A549 (cell line): ENCODE data around the gene SENP7. TPM values are rescaled to one million over a fixed set of nuclear protein-coding genes. Genes with fewer than 3 reads are reported as not detected.

ENCODE experiments used
- ATAC-seq, 2 experiments: fragments of 200-7000 bp in 1 of 2; fragments of >200 bp in 1 of 2; cut with Nextera tagmentation in 1 of 2; cut with Tn5 transposase in 1 of 2; 3 replicates each; pipeline versions ENCODE4 v1.8.0 to v1.9.1; 2018 to 2020; ENCODE audit warnings: mild to moderate bottlenecking in 1 of 2, moderate library complexity in 1 of 2
- CTCF ChIA-PET: fragments of 300-600 bp; sonication (Branson Sonifier 250); formaldehyde crosslinking; extraction: SDS; loops from one replicate; lab custom pipeline; 2021; ENCODE audit warnings: antibody characterized with exemption, inconsistent platforms; lab: Yijun Ruan, JAX
- POLR2A ChIA-PET: fragments of 350-600 bp; formaldehyde crosslinking; extraction: SDS; loops from one replicate; lab custom pipeline; 2021; ENCODE audit warnings: antibody characterized with exemption, inconsistent platforms; lab: Yijun Ruan, JAX
- DNase-seq, 2 experiments: peaks; one replicate each; pipeline versions ENCODE4 v3.0.0 to v3.0.0-alpha.2; 2011 to 2016; ENCODE audit warnings: low read depth in 1 of 2, low spot score in 1 of 2
- FAIRE-seq: peaks from 2 replicates; lab custom pipeline; 2011; peaks lifted over from hg19 to GRCh38; lab: Jason Lieb, UNC
- H3K27ac ChIP-seq, 2 experiments: fragments of >200 bp; sonication (Bioruptor Twin); formaldehyde crosslinking; 3 replicates each; pipeline ENCODE4 v1.5.1; 2016 to 2017
- H3K4me1 ChIP-seq: fragments of >200 bp; sonication (Bioruptor Twin); formaldehyde crosslinking; 3 replicates; pipeline ENCODE4 v1.6.1; 2016
- H3K4me2 ChIP-seq: fragments of >200 bp; sonication (Bioruptor Twin); formaldehyde crosslinking; 3 replicates; pipeline ENCODE4 v1.6.1; 2016
- H3K4me3 ChIP-seq: fragments of >200 bp; sonication (Bioruptor Twin); formaldehyde crosslinking; 3 replicates; pipeline ENCODE4 v1.5.1; 2016
- H3K9me3 ChIP-seq: fragments of >200 bp; sonication (Bioruptor Twin); formaldehyde crosslinking; 3 replicates; pipeline ENCODE4 v1.6.1; 2016
- ATOH8 ChIP-seq: fragments of 250-450 bp; sonication (Bioruptor Pico); IDR thresholded peaks from 2 replicates; pipeline ENCODE4 v1.5.0; 2020; ENCODE audit warnings: low read depth, mild to moderate bottlenecking, moderate library complexity
- BCL3 ChIP-seq: fragments of >200 bp; sonication (Bioruptor Twin); formaldehyde crosslinking; IDR thresholded peaks from 3 replicates; pipeline ENCODE4 v1.6.1; 2016
- CBX2 ChIP-seq: fragments of 200-600 bp; sonication (generic); IDR thresholded peaks from 2 replicates; pipeline ENCODE4 v1.6.1; 2016; ENCODE audit warnings: low read depth, mild to moderate bottlenecking, borderline replicate concordance
- CBX8 ChIP-seq: fragments of 200-600 bp; sonication (generic); IDR thresholded peaks from 2 replicates; pipeline ENCODE4 v1.6.1; 2016
- CEBPB ChIP-seq, 2 experiments: fragments of >200 bp in 1 of 2; sonication (Bioruptor Twin) in 1 of 2; formaldehyde crosslinking in 1 of 2; IDR thresholded peaks; 2 replicates each; pipeline ENCODE4 v1.6.1; 2012 to 2016
- CHD2 ChIP-seq: fragments of 150-350 bp; IDR thresholded peaks from 2 replicates; pipeline ENCODE4 v1.6.1; 2014; ENCODE audit warnings: low read length; ENCODE audit not compliant: partially characterized antibody
- CHD4 ChIP-seq: fragments of 200-600 bp; sonication (generic); IDR thresholded peaks from 2 replicates; pipeline ENCODE4 v1.6.1; 2016; ENCODE audit warnings: antibody characterized with exemption, mild to moderate bottlenecking, borderline replicate concordance
- CTCF ChIP-seq: fragments of >200 bp; sonication (Bioruptor Twin); formaldehyde crosslinking; IDR thresholded peaks from 3 replicates; pipeline ENCODE4 v1.5.1; 2016
- FOXS1 ChIP-seq: fragments of 250-450 bp; sonication (Bioruptor Pico); IDR thresholded peaks from 2 replicates; pipeline ENCODE4 v1.5.0; 2020; ENCODE audit warnings: mild to moderate bottlenecking, moderate library complexity
- HEYL ChIP-seq: fragments of 250-450 bp; sonication (Bioruptor Pico); IDR thresholded peaks from 2 replicates; pipeline ENCODE4 v1.8.0; 2021; ENCODE audit warnings: mild to moderate bottlenecking, moderate library complexity
- HOXB13 ChIP-seq: fragments of 250-450 bp; sonication (Bioruptor Pico); IDR thresholded peaks from 2 replicates; pipeline ENCODE4 v1.5.0; 2020; ENCODE audit warnings: low read depth, mild to moderate bottlenecking, moderate library complexity
- HOXB5 ChIP-seq: fragments of 250-450 bp; sonication (Bioruptor Pico); IDR thresholded peaks from 2 replicates; pipeline ENCODE4 v1.5.0; 2020; ENCODE audit warnings: mild to moderate bottlenecking, moderate library complexity
- JUN ChIP-seq, 2 experiments: fragments of >200 bp; sonication (Bioruptor Twin); formaldehyde crosslinking; IDR thresholded peaks; 2 replicates in 1 of 2; 3 replicates in 1 of 2; pipeline ENCODE4 v1.6.1; 2016 to 2017
- KDM1A ChIP-seq: fragments of 200-600 bp; sonication (generic); IDR thresholded peaks from 2 replicates; pipeline ENCODE4 v1.6.1; 2016; ENCODE audit warnings: low read depth, mild to moderate bottlenecking
- MYC ChIP-seq: IDR thresholded peaks from 2 replicates; pipeline ENCODE4 v1.6.1; 2012; ENCODE audit warnings: mild to moderate bottlenecking, inconsistent platforms, low read length, improper control_type of control experiment, borderline replicate concordance
- NFE2L2 ChIP-seq: fragments of 150-350 bp; conservative IDR thresholded peaks from 2 replicates; pipeline ENCODE4 v1.6.1; 2014; ENCODE audit warnings: low read length
- NPAS2 ChIP-seq: fragments of 250-450 bp; sonication (Bioruptor Pico); IDR thresholded peaks from 2 replicates; pipeline ENCODE4 v1.8.0; 2022; ENCODE audit warnings: mild to moderate bottlenecking, moderate library complexity, borderline replicate concordance
- PHF8 ChIP-seq: fragments of 200-600 bp; sonication (generic); IDR thresholded peaks from 2 replicates; pipeline ENCODE4 v1.6.1; 2016; ENCODE audit warnings: low read depth, mild to moderate bottlenecking, antibody characterized with exemption, moderate library complexity, borderline replicate concordance
- POLR2A ChIP-seq: IDR thresholded peaks from 2 replicates; pipeline ENCODE4 v1.6.1; 2012; ENCODE audit warnings: mild to moderate bottlenecking, low read length
- RCOR1 ChIP-seq: fragments of 150-350 bp; IDR thresholded peaks from 2 replicates; pipeline ENCODE4 v1.6.1; 2014; ENCODE audit warnings: antibody characterized with exemption, low read length, low read depth
- REST ChIP-seq: fragments of 200-600 bp; sonication (generic); IDR thresholded peaks from 2 replicates; pipeline ENCODE4 v1.6.1; 2016; ENCODE audit warnings: antibody characterized with exemption, mild to moderate bottlenecking, moderate library complexity
- WGBS: methylation state at CpG from one replicate; pipeline ENCODE4 v1.1.6; 2017; ENCODE audit errors: missing lambda C conversion rate; 5-methylcytosine and 5-hydroxymethylcytosine counted together
- polyA plus RNA-seq, 4 experiments: library from polyadenylated mRNA; depleted of rRNA in 3 of 4; stranded (reverse); fragments of >200 nt; fragmentation: RNase III in 1 of 4; extraction: RNeasy Plus Mini Kit Qiagen cat#74134 plus additional on column Dnase treatment in 1 of 4; gene quantifications; 2 replicates in 3 of 4; 3 replicates in 1 of 4; pipeline ENCODE4 v1.2.3, GENCODE V29; 2011 to 2017

The SENP7 gene
- polyA plus RNA-seq, 2 of the 4 experiments (the other 2 are of a cell fraction), result 3.1 to 10.3 TPM

- TF ChIP-seq HEYL (CRISPR knock-in tag) (no peak), HOXB13 (no peak), KDM1A (no peak), PHF8 (peak; percentile 22; the same call in 1 of the 2 replicates), FOXS1 (CRISPR knock-in tag) (no peak), BCL3 (no peak; the same call in 1 of the 3 replicates), CHD2 (no peak), REST (no peak), ATOH8 (CRISPR knock-in tag) (no peak), POLR2A (peak; percentile 41), CTCF (no peak), NFE2L2 (no peak), CBX8 (no peak), NPAS2 (CRISPR knock-in tag) (no peak), CEBPB (IDR thresholded peaks at IDR 0.05) (peak; percentile 82 to 94)
These were observed at the start of gene SENP7 (continued) for GRCh38 chr3:101512646-101513418.

- Histone ChIP-seq H3K27ac (peak within 1 kb of the TSS; percentile 88 to 93), H3K4me1 (peaks cover 13% of the 10 kb centered on the region; the same call in 2 of the 3 replicates), H3K4me2 (peak within 1 kb of the TSS; percentile 93), H3K4me3 (peak within 1 kb of the TSS; percentile 93), H3K9me3 (no peaks in the 10 kb centered on the region)
- POLR2A ChIA-PET, result interaction anchor here (0.7 to 1.8 kb wide), 7 partner anchors 9 to 115 kb away, joined by 3 to 29 read pairs (median 5); partner anchors contain the start of genes PCNP, SENP7 and ZBTB11
- FAIRE-seq, result no peak
- CTCF ChIA-PET, result interaction anchor here (0.6 to 3.0 kb wide), 3 partner anchors 11 to 377 kb away, joined by 3 to 18 read pairs (median 3); partner anchors contain the start of gene PCNP
- peak; percentile 100 for ATAC-seq
- DNase-seq, result peak; percentile 90 to 93
- under 1% methylated on average over 26 of the region's 35 CpGs for WGBS
- no peak for TF ChIP-seq CBX2
- no peak for TF ChIP-seq CHD4
- TF ChIP-seq POLR2A, result peak; percentile 77; the same call in 1 of the 2 replicates
- TF ChIP-seq BCL3, result peak; percentile 87; the same call in 1 of the 3 replicates
- peak; percentile 30; the same call in 1 of the 2 replicates for TF ChIP-seq REST
- 0 out of 2 replicates have a peak, but pooled peaks have one; percentile 49 for TF ChIP-seq HOXB5 (CRISPR knock-in tag)
- TF ChIP-seq MYC, result peak; percentile 44
- no peak for TF ChIP-seq RCOR1
- peak; percentile 59 to 87; a peak in 4 of 5 replicates for TF ChIP-seq JUN (IDR thresholded peaks at IDR 0.05)
These were observed 48.8 kb upstream of the SENP7 start, which contains the start of gene TRMT10C for GRCh38 chr3:101561630-101562328. TRMT10C (plus strand) TSS chr3:101561868; CDS start chr3:101564782, 2,914 bp downstream.
